Stimulated activated CD4-positive, alpha-beta T cell treated with anti-CD3 and anti-CD28 coated beads, Interleukin-12 subunit alpha, Interleukin-12 subunit beta, amount 100 ng/mL, for 4 hours (primary cell): ENCODE data around the gene ENO4.

ENCODE experiments used
- DNase-seq: peaks from one replicate; pipeline ENCODE4 v3.0.0-alpha.2; 2020

ENO4 gene

DNA sequence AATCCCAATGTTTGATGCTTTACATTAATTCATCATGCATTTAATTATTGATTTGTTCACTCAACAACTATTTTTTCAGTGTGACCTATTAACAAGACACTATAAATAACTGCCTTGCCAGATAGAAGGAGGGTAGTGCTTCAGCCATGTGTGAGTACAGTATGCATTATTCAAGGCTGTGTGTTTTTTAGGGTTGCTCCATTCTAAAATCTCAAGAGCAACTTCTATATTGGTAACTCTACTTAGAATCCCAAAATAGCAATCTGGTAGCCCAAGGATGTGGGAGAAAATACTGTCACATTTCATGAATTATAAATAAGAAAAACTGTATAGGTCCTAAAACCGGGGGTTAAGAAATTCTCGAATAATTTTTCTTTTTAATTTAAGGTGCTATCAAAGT is 69.9 kb downstream of the ENO4 start:
- DNase-seq: no peak

- DNase-seq: no peak
These were observed 70.4 kb downstream of the ENO4 start for GRCh38 chr10:116919706-116920105.

DNA sequence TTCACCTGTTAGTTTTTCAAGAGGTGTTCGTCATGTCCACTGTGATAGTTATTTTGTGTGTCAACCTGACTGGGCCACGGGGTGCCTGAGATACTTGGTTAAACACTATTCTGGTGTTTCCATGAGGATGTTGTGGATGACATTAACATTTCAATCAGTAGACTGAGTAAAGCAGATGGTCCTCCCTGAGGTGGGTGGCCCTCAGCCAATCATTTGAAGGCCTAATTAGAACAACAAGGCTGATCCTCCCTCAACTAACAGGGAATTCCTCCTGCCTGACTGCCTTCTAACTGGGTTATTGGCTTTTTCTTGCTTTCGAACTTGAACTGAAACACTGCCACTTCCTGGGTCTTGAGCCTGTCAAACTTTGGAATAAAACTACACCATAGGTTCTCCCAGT is 75.8 kb downstream of the ENO4 start:
- no peak for DNase-seq

DNA sequence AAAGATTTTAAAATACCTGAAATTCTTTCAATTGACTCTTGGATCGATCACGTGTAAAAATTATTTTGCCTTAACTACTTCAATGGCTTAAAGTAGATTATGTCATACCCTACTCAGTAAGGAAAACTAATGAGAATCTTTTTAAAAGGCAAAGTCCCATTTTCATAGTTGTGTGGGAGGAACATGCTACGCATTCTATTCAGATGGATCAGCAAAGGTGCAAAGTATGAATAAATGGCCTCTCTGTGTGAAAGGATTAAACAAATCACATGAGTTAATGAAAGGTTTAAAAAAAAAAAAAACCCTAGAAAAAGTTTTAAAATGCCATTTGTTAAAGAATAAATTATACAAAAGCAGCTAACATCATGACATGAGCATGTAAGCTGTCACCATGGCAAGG is 77.1 kb downstream of the ENO4 start:
- no peak for DNase-seq

GRCh38 chr10:116931806-116932205 is 82.5 kb downstream of the ENO4 start:
- DNase-seq: no peak
